HepG2 (cell line): ENCODE data around the gene FXYD1. TPM values are rescaled to one million over a fixed set of nuclear protein-coding genes. Genes with fewer than 3 reads are reported as not detected.

ENCODE experiments used
- ATAC-seq: fragments of 200-7000 bp; cut with Tn5 transposase; 3 replicates; pipeline ENCODE4 v1.9.1; 2020; ENCODE audit warnings: mild to moderate bottlenecking, moderate library complexity
- BruUV-seq: library from RNA; stranded (reverse); fragments of 400-500 nt; replicated peaks from 2 replicates; lab custom pipeline; 2021; lab: Mats Ljungman, UMichigan
- CTCF ChIA-PET: fragments of 300-600 bp; formaldehyde crosslinking; extraction: SDS; loops from one replicate; lab custom pipeline; 2021; ENCODE audit warnings: low total read pairs, inconsistent platforms, low intra/inter-chr PET ratio; lab: Yijun Ruan, JAX
- POLR2A ChIA-PET: fragments of 350-600 bp; sonication (Branson Sonifier 250); formaldehyde crosslinking; loops from one replicate; lab custom pipeline; 2020; ENCODE audit warnings: antibody characterized with exemption, inconsistent platforms; lab: Yijun Ruan, JAX
- DNase-seq: peaks from one replicate; pipeline ENCODE4 v3.0.0-alpha.2; 2015; ENCODE audit warnings: low spot score
- FAIRE-seq: peaks from 3 replicates; lab custom pipeline; 2011; peaks lifted over from hg19 to GRCh38; lab: Jason Lieb, UNC
- H2AFZ ChIP-seq: one replicate; pipeline ENCODE4 v1.6.1; 2011; ENCODE audit warnings: low read length, inconsistent platforms
- H3K27ac ChIP-seq: fragments of 300-600 bp; 3 replicates; pipeline ENCODE4 v1.8.0; 2011; ENCODE audit warnings: mixed run types, mild to moderate bottlenecking, mixed read lengths, low read length, inconsistent platforms; ENCODE audit not compliant: insufficient read depth; ENCODE audit errors: extremely low read length
- H3K27me3 ChIP-seq, 2 experiments: fragments of 200-600 bp in 1 of 2; 2 replicates in 1 of 2; 3 replicates in 1 of 2; pipeline versions ENCODE4 v1.6.0 to v1.8.0; 2011; ENCODE audit warnings: low read length in 2 of 2, mild to moderate bottlenecking in 2 of 2, moderate library complexity in 2 of 2, inconsistent platforms in 1 of 2; ENCODE audit not compliant: insufficient read depth in 2 of 2, control insufficient read depth in 1 of 2
- H3K36me3 ChIP-seq, 2 experiments: fragments of 200-600 bp in 1 of 2; replicated peaks in 1 of 2; 2 replicates in 1 of 2; 3 replicates in 1 of 2; pipeline versions ENCODE4 v1.5.1 to v1.8.0; 2011; ENCODE audit warnings: low read length in 2 of 2, inconsistent platforms in 1 of 2; ENCODE audit not compliant: insufficient read depth in 2 of 2, control insufficient read depth in 1 of 2
- H3K4me1 ChIP-seq: 2 replicates; pipeline ENCODE4 v1.5.1; 2012; ENCODE audit warnings: low read length, inconsistent platforms; ENCODE audit not compliant: insufficient read depth
- H3K4me2 ChIP-seq: 2 replicates; pipeline ENCODE4 v1.6.0; 2011; ENCODE audit warnings: low read depth, low read length, inconsistent platforms
- H3K4me3 ChIP-seq, 3 experiments: fragments of 200-600 bp in 1 of 3; sonication (generic), shearing (Covaris generic) in 1 of 3; replicated peaks in 1 of 3; 2 replicates each; pipeline ENCODE4 v1.5.1; 2011 to 2016; ENCODE audit warnings: low read length in 3 of 3, inconsistent platforms in 2 of 3, low read depth in 2 of 3, mild to moderate bottlenecking in 2 of 3, control low read depth in 1 of 3, mixed read lengths in 1 of 3; ENCODE audit not compliant: insufficient read depth in 1 of 3
- H3K79me2 ChIP-seq: one replicate; pipeline ENCODE4 v1.6.1; 2011; ENCODE audit warnings: low read length, inconsistent platforms; ENCODE audit not compliant: insufficient read depth
- H3K9ac ChIP-seq: 2 replicates; pipeline ENCODE4 v1.6.0; 2011; ENCODE audit warnings: mild to moderate bottlenecking, low read depth, low read length, inconsistent platforms; ENCODE audit not compliant: insufficient read depth
- H3K9me3 ChIP-seq: 2 replicates; pipeline ENCODE4 v1.5.1; 2012; ENCODE audit warnings: mild to moderate bottlenecking, low read length
- H4K20me1 ChIP-seq: 2 replicates; pipeline ENCODE4 v1.6.0; 2011; ENCODE audit warnings: inconsistent platforms, mild to moderate bottlenecking, low read length, moderate library complexity; ENCODE audit not compliant: insufficient read depth
- DR1 ChIP-seq: sonication (generic); formaldehyde crosslinking; IDR thresholded peaks from 2 replicates; pipeline ENCODE4 v1.8.0; 2021; ENCODE audit warnings: mild to moderate bottlenecking, missing genetic modification reagents, inconsistent platforms
- GPN1 ChIP-seq: sonication (generic); formaldehyde crosslinking; IDR thresholded peaks from 2 replicates; pipeline ENCODE4 v1.5.1; 2020; ENCODE audit warnings: missing genetic modification reagents, borderline replicate concordance
- HDAC2 ChIP-seq: sonication (generic); formaldehyde crosslinking; IDR thresholded peaks from 2 replicates; pipeline ENCODE4 v1.4.0; 2020; ENCODE audit warnings: missing genetic modification reagents
- MATR3 ChIP-seq: sonication (generic); formaldehyde crosslinking; IDR thresholded peaks from 2 replicates; pipeline ENCODE4 v1.4.0; 2020; ENCODE audit warnings: missing genetic modification reagents
- NFE2 ChIP-seq: sonication (generic); formaldehyde crosslinking; IDR thresholded peaks from 2 replicates; pipeline ENCODE4 v1.4.0; 2020; ENCODE audit warnings: missing genetic modification reagents
- TAF1 ChIP-seq: sonication (generic); formaldehyde crosslinking; IDR thresholded peaks from 2 replicates; pipeline ENCODE4 v1.4.0; 2020; ENCODE audit warnings: missing genetic modification reagents
- ZFP41 ChIP-seq: sonication (generic); formaldehyde crosslinking; IDR thresholded peaks from 2 replicates; pipeline ENCODE4 v1.4.0; 2020; ENCODE audit warnings: mild to moderate bottlenecking, missing genetic modification reagents, borderline replicate concordance
- ZKSCAN5 ChIP-seq: sonication (generic); formaldehyde crosslinking; IDR thresholded peaks from 2 replicates; pipeline ENCODE4 v1.5.1; 2020; ENCODE audit warnings: mild to moderate bottlenecking, missing genetic modification reagents
- ZMYM2 ChIP-seq: sonication (generic); formaldehyde crosslinking; IDR thresholded peaks from 2 replicates; pipeline ENCODE4 v1.8.0; 2022; ENCODE audit warnings: mild to moderate bottlenecking, missing genetic modification reagents
- ZMYM3 ChIP-seq: sonication (generic); formaldehyde crosslinking; IDR thresholded peaks from 2 replicates; pipeline ENCODE4 v1.5.1; 2020; ENCODE audit warnings: mild to moderate bottlenecking, missing genetic modification reagents
- ZNF138 ChIP-seq: sonication (generic); formaldehyde crosslinking; IDR thresholded peaks from 2 replicates; pipeline ENCODE4 v1.5.0; 2020; ENCODE audit warnings: mild to moderate bottlenecking, low read depth, missing genetic modification reagents
- WGBS: methylation state at CpG from one replicate; pipeline ENCODE4 v1.1.6; 2017; ENCODE audit warnings: low lambda C conversion rate; 5-methylcytosine and 5-hydroxymethylcytosine counted together
- in situ Hi-C: cut with HindIII; loops from 2 replicates; pipeline ENCODE4 v1.10.0; 2017; ENCODE audit warnings: low pct_unique_long_range_greater_than_20kb; ENCODE audit not compliant: extremely low pct_ligation_motif_present
- intact Hi-C: fragments of 100-400 bp; cut with micrococcal nuclease; formaldehyde crosslinking; loops from one replicate; pipeline ENCODE4 v1.10.0; 2022; ENCODE audit not compliant: unreplicated experiment
- polyA plus RNA-seq, 8 experiments: library from polyadenylated mRNA; depleted of rRNA in 3 of 8; stranded (reverse) in 7 of 8; unstranded in 1 of 8; fragments of >200 nt; fragmentation: Illumina TruSeq in 4 of 8; extraction: Trizol in 4 of 8; gene quantifications; 2 replicates each; pipeline versions ENCODE4 v1.2.1 to v1.2.3, GENCODE V29; 2011 to 2016; ENCODE audit warnings: low read depth in 4 of 8, missing spikeins in 1 of 8, mixed read lengths in 1 of 8; ENCODE audit not compliant: insufficient read depth in 1 of 8
- total RNA-seq, 5 experiments: library from RNA; depleted of rRNA; stranded (reverse); fragments of >200 nt; fragmentation: Illumina TruSeq; extraction: Trizol; gene quantifications; 2 replicates each; pipeline ENCODE4 v1.2.3, GENCODE V29; 2016; ENCODE audit warnings: low read depth in 1 of 5
- TF ChIP-seq, protein P1 (sequence below): sonication (generic); formaldehyde crosslinking; IDR thresholded peaks from 2 replicates; pipeline ENCODE4 v1.4.0; 2020; ENCODE audit warnings: missing genetic modification reagents
- TF ChIP-seq, protein P2 (sequence below): fragments of 450-650 bp; IDR thresholded peaks from 2 replicates; pipeline ENCODE4 v1.6.1; 2017; ENCODE audit warnings: mild to moderate bottlenecking
- TF ChIP-seq, protein P3 (sequence below): sonication (generic); formaldehyde crosslinking; IDR thresholded peaks from 2 replicates; pipeline ENCODE4 v1.5.1; 2020; ENCODE audit warnings: missing genetic modification reagents, mild to moderate bottlenecking, borderline replicate concordance
- TF ChIP-seq, protein P4 (sequence below): sonication (generic); formaldehyde crosslinking; IDR thresholded peaks from 2 replicates; pipeline ENCODE4 v1.8.0; 2022; ENCODE audit warnings: mild to moderate bottlenecking, missing genetic modification reagents; ENCODE audit not compliant: insufficient replicate concordance

FXYD1 gene
- total and polyA plus RNA-seq, 2 of the 13 experiments (the other 11 are each of a cell fraction or from before 2014, with no cell fraction given), result 31.2 TPM; not detected in 1

DNA sequence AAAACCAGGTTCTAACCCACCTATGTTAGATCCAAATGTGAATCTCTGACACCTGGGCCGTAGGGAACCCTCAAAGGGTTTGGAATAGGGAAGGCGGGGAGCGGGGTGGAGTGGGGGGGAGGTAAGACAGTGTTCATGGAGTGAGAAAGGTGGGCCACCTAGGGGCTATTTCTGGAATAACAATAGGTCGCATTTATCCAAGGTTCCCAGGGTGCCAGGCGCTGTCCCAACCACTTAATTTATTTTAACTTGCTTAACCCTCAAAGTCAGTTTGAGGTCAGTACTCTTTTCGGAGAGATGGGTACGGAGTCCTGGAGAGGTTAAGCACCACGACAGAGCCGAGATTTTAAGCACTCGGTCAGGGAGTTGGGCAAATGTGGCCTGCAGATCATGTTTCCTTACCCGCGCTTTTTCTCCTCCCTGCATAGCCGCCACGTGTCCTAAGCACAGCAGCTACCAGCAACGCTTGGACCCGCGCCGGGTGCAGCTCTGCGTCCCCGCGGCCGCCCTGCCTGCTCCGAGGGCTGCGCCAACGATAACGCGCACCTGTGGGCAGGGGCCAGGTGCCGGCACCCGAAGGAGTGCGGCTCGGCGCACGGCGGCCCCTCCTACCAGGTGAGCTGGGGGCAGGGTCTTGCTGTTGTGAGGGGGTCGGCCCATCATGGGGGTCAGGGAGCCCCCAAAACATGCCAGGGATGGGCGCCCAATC lies 48.0 kb upstream of the FXYD1 start (continued):
- TF ChIP-seq, protein P1, sequence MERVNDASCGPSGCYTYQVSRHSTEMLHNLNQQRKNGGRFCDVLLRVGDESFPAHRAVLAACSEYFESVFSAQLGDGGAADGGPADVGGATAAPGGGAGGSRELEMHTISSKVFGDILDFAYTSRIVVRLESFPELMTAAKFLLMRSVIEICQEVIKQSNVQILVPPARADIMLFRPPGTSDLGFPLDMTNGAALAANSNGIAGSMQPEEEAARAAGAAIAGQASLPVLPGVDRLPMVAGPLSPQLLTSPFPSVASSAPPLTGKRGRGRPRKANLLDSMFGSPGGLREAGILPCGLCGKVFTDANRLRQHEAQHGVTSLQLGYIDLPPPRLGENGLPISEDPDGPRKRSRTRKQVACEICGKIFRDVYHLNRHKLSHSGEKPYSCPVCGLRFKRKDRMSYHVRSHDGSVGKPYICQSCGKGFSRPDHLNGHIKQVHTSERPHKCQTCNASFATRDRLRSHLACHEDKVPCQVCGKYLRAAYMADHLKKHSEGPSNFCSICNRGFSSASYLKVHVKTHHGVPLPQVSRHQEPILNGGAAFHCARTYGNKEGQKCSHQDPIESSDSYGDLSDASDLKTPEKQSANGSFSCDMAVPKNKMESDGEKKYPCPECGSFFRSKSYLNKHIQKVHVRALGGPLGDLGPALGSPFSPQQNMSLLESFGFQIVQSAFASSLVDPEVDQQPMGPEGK (CRISPR knock-in tag), result peak; percentile 33; the same call in 1 of the 2 replicates

DNA sequence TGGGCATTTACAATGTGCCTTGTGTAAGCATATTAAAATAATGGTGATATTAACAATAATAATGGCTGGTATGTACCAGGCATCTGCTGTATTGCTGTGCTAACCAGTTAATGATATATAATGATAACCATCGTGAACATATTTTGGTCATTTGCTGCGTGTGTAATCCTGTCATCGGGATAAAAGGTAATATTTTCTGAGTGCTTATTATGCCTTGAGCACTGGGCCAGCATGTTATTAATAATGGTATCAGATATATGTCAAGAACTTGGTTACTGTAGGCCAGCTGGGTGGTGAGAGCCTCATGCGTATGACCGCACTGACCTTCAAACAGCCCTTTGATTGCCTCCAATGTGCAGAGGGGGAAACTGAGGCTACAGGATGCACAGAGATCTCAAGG lies 45.2 kb upstream of the FXYD1 start:
- Histone ChIP-seq H2AFZ (no peak overlapping the region), H3K4me2 (no peak overlapping the region), H3K27me3 (no peaks in the 10 kb centered on the region; a peak in 1 of 5 replicates), H3K9me3 (no peaks in the 10 kb centered on the region), H3K9ac (no peak overlapping the region), H3K27ac (no peak overlapping the region), H3K4me1 (peaks cover 24% of the 10 kb centered on the region), H4K20me1 (no peaks in the 10 kb centered on the region), H3K4me3 (no peak overlapping the region), H3K79me2 (no peaks in the 10 kb centered on the region), H3K36me3 (no peaks in the 10 kb centered on the region)
- in situ Hi-C loops, result no loop called here
- ATAC-seq (no peak), FAIRE-seq (no peak), DNase-seq (no peak)
- WGBS, result 84% methylated on average over 5 of the region's 5 CpGs
- ChIA-PET CTCF (no interaction called here), POLR2A (no interaction called here)
- intact Hi-C loops, result no loop called here
- no TSS peak for BruUV-seq
- TF ChIP-seq, protein P2, sequence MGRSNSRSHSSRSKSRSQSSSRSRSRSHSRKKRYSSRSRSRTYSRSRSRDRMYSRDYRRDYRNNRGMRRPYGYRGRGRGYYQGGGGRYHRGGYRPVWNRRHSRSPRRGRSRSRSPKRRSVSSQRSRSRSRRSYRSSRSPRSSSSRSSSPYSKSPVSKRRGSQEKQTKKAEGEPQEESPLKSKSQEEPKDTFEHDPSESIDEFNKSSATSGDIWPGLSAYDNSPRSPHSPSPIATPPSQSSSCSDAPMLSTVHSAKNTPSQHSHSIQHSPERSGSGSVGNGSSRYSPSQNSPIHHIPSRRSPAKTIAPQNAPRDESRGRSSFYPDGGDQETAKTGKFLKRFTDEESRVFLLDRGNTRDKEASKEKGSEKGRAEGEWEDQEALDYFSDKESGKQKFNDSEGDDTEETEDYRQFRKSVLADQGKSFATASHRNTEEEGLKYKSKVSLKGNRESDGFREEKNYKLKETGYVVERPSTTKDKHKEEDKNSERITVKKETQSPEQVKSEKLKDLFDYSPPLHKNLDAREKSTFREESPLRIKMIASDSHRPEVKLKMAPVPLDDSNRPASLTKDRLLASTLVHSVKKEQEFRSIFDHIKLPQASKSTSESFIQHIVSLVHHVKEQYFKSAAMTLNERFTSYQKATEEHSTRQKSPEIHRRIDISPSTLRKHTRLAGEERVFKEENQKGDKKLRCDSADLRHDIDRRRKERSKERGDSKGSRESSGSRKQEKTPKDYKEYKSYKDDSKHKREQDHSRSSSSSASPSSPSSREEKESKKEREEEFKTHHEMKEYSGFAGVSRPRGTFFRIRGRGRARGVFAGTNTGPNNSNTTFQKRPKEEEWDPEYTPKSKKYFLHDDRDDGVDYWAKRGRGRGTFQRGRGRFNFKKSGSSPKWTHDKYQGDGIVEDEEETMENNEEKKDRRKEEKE, result no peak
- TF ChIP-seq MATR3 (CRISPR knock-in tag) (no peak), HDAC2 (CRISPR knock-in tag) (no peak), ZMYM2 (CRISPR knock-in tag) (no peak), GPN1 (CRISPR knock-in tag) (no peak), NFE2 (CRISPR knock-in tag) (no peak), DR1 (CRISPR knock-in tag) (no peak), TAF1 (CRISPR knock-in tag) (no peak), ZMYM3 (CRISPR knock-in tag) (no peak), ZFP41 (no peak), ZNF138 (CRISPR knock-in tag) (no peak), ZKSCAN5 (CRISPR knock-in tag) (no peak)
- TF ChIP-seq, protein P3, sequence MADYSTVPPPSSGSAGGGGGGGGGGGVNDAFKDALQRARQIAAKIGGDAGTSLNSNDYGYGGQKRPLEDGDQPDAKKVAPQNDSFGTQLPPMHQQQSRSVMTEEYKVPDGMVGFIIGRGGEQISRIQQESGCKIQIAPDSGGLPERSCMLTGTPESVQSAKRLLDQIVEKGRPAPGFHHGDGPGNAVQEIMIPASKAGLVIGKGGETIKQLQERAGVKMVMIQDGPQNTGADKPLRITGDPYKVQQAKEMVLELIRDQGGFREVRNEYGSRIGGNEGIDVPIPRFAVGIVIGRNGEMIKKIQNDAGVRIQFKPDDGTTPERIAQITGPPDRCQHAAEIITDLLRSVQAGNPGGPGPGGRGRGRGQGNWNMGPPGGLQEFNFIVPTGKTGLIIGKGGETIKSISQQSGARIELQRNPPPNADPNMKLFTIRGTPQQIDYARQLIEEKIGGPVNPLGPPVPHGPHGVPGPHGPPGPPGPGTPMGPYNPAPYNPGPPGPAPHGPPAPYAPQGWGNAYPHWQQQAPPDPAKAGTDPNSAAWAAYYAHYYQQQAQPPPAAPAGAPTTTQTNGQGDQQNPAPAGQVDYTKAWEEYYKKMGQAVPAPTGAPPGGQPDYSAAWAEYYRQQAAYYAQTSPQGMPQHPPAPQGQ (CRISPR knock-in tag), result no peak
- TF ChIP-seq, protein P4, sequence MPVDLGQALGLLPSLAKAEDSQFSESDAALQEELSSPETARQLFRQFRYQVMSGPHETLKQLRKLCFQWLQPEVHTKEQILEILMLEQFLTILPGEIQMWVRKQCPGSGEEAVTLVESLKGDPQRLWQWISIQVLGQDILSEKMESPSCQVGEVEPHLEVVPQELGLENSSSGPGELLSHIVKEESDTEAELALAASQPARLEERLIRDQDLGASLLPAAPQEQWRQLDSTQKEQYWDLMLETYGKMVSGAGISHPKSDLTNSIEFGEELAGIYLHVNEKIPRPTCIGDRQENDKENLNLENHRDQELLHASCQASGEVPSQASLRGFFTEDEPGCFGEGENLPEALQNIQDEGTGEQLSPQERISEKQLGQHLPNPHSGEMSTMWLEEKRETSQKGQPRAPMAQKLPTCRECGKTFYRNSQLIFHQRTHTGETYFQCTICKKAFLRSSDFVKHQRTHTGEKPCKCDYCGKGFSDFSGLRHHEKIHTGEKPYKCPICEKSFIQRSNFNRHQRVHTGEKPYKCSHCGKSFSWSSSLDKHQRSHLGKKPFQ (CRISPR knock-in tag), result no peak
